SK-N-SH treated with all-trans-retinoic acid at 6 μM for 48 hours (cell line): Measurements from ENCODE around the gene KCNG1.

Experiments
- ATAC-seq: fragments of 200-7000 bp; cut with Tn5 transposase; 3 replicates; pipeline ENCODE4 v1.9.1; 2020; ENCODE audit warnings: mild to moderate bottlenecking, moderate library complexity
- ARNTL ChIP-seq: fragments of 450-650 bp; formaldehyde crosslinking; IDR thresholded peaks from 2 replicates; pipeline ENCODE4 v1.5.0; 2020; ENCODE audit warnings: low read depth, mild to moderate bottlenecking, moderate library complexity, borderline replicate concordance
- BACH2 ChIP-seq: fragments of 250-450 bp; sonication (Bioruptor Pico); IDR thresholded peaks from 2 replicates; pipeline ENCODE4 v1.9.0; 2021; ENCODE audit warnings: mild to moderate bottlenecking, borderline replicate concordance
- CSDC2 ChIP-seq: fragments of 250-450 bp; sonication (Bioruptor Pico); IDR thresholded peaks from 2 replicates; pipeline ENCODE4 v1.5.0; 2020; ENCODE audit warnings: mild to moderate bottlenecking, moderate library complexity
- ESRRG ChIP-seq: fragments of 250-450 bp; sonication (Bioruptor Pico); IDR thresholded peaks from 2 replicates; pipeline ENCODE4 v1.6.1; 2021; ENCODE audit warnings: mild to moderate bottlenecking
- PPARA ChIP-seq: fragments of 250-450 bp; sonication (Bioruptor Pico); IDR thresholded peaks from 2 replicates; pipeline ENCODE4 v1.5.0; 2020; ENCODE audit warnings: mild to moderate bottlenecking, borderline replicate concordance
- RARB ChIP-seq: fragments of 250-450 bp; sonication (Bioruptor Pico); IDR thresholded peaks from 2 replicates; pipeline ENCODE4 v1.8.0; 2021; ENCODE audit warnings: mild to moderate bottlenecking, moderate library complexity
- SNAI2 ChIP-seq: fragments of 250-450 bp; sonication (Bioruptor Pico); IDR thresholded peaks from 2 replicates; pipeline ENCODE4 v1.5.0; 2020; ENCODE audit warnings: mild to moderate bottlenecking, moderate library complexity
- ZC3H10 ChIP-seq: fragments of 250-450 bp; sonication (Bioruptor Pico); IDR thresholded peaks from 2 replicates; pipeline ENCODE4 v1.5.1; 2021; ENCODE audit warnings: mild to moderate bottlenecking, moderate library complexity
- ZNF565 ChIP-seq: fragments of 450-650 bp; formaldehyde crosslinking; conservative IDR thresholded peaks from 2 replicates; pipeline ENCODE4 v1.5.0; 2020; ENCODE audit warnings: low read depth, mild to moderate bottlenecking, moderate library complexity
- ZNF70 ChIP-seq: fragments of 450-650 bp; formaldehyde crosslinking; IDR thresholded peaks from 2 replicates; pipeline ENCODE4 v1.5.0; 2020; ENCODE audit warnings: mild to moderate bottlenecking, moderate library complexity
- ZNF8 ChIP-seq: fragments of 450-650 bp; formaldehyde crosslinking; IDR thresholded peaks from 2 replicates; pipeline ENCODE4 v1.5.0; 2020; ENCODE audit warnings: mild to moderate bottlenecking, moderate library complexity
- TF ChIP-seq, protein P1 (sequence below): fragments of 250-450 bp; sonication (Bioruptor Pico); IDR thresholded peaks from 2 replicates; pipeline ENCODE4 v1.8.0; 2021; ENCODE audit warnings: low read depth, mild to moderate bottlenecking, moderate library complexity, borderline replicate concordance
- TF ChIP-seq, protein P2 (sequence below): fragments of 250-450 bp; sonication (Bioruptor Pico); IDR thresholded peaks from 2 replicates; pipeline ENCODE4 v1.5.1; 2020; ENCODE audit warnings: low read depth, mild to moderate bottlenecking, moderate library complexity
- TF ChIP-seq, protein P3 (sequence below): fragments of 250-450 bp; sonication (Bioruptor Pico); IDR thresholded peaks from 2 replicates; pipeline ENCODE4 v1.8.0; 2020; ENCODE audit warnings: mild to moderate bottlenecking, moderate library complexity, borderline replicate concordance
- TF ChIP-seq, protein P4 (sequence below): fragments of 250-450 bp; sonication (Bioruptor Pico); IDR thresholded peaks from 2 replicates; pipeline ENCODE4 v1.5.1; 2021; ENCODE audit warnings: mild to moderate bottlenecking, moderate library complexity
- TF ChIP-seq, protein P5 (sequence below): fragments of 250-450 bp; sonication (Bioruptor Pico); IDR thresholded peaks from 2 replicates; pipeline ENCODE4 v1.5.0; 2020; ENCODE audit warnings: mild to moderate bottlenecking, moderate library complexity

Gene KCNG1

DNA sequence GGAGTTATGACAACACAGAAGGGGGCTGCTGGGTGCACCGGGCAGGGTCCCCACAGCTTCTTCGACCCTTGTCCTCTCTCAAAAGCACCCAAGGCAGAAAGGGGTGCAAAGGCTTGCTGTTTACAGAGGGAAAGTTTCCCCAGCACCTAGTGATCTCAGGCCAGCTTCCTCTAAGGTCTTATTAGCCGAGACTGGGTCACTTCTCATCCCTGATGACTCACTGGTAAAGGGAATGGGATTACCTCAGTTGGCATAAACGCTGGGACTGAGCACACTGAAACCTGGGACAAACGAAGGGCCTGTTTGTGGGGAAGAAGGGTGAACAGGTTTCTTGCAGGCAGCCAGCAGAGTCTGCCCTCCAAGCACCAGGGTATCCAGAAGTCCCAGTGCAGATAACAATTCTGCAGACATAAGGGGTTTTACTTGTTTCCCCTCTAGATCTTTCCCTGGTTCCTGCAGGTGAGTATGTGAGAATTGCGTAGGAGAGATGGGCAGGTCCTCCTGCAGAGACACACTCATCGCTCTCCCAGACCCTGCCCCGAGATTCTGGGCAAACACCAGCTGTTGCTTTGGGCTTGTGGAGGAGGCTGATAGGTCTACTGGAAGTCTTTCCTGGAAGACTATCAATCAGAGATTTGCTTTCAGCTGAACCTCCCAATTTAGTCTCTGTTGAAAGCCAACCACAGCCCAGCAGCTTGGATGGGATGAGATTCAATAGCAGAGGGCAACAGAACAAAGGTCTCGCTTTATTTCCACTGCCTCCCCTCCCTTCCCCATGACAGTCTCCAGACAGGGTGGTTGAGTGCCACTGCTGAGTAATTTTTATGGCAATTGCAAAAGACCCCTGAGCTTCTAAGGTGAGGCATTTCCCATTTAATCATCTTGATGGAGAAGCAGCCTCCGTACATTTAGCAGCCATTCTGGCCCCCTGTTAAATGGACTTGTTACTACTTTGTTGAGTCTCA, 25.7 kb downstream of the KCNG1 start:
- peak; percentile 57 for ATAC-seq

DNA sequence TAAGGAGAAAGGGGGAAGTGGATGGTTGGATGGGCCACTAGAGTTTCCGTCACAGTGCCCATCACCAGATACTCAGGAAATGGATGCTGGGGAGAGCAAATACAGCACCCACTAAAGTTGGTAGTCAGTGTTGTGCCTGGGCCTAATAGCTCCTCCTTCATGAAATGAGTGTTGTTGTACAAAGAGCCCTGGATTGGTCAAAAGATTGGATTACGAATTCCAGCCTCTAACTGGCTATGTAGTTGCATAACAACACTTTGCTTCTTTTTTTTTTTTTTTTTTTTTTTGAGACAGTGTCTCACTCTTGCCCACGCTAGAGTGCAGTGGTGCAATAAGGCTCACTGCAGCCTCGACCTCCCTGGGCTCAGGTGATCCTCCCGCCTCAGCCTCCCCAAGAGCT, 27.4 kb downstream of the KCNG1 start:
- ATAC-seq: peak; percentile 35; the same call in 1 of the 3 replicates
- no peak for TF ChIP-seq SNAI2 (CRISPR knock-in tag)
- TF ChIP-seq, protein P1, sequence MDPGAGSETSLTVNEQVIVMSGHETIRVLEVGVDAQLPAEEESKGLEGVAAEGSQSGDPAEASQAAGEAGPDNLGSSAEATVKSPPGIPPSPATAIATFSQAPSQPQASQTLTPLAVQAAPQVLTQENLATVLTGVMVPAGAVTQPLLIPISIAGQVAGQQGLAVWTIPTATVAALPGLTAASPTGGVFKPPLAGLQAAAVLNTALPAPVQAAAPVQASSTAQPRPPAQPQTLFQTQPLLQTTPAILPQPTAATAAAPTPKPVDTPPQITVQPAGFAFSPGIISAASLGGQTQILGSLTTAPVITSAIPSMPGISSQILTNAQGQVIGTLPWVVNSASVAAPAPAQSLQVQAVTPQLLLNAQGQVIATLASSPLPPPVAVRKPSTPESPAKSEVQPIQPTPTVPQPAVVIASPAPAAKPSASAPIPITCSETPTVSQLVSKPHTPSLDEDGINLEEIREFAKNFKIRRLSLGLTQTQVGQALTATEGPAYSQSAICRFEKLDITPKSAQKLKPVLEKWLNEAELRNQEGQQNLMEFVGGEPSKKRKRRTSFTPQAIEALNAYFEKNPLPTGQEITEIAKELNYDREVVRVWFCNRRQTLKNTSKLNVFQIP: no peak

More for the DNA sequence above, 25.7 kb downstream of the KCNG1 start:
- no peak for TF ChIP-seq ZNF70 (CRISPR knock-in tag)
- TF ChIP-seq, protein P2, sequence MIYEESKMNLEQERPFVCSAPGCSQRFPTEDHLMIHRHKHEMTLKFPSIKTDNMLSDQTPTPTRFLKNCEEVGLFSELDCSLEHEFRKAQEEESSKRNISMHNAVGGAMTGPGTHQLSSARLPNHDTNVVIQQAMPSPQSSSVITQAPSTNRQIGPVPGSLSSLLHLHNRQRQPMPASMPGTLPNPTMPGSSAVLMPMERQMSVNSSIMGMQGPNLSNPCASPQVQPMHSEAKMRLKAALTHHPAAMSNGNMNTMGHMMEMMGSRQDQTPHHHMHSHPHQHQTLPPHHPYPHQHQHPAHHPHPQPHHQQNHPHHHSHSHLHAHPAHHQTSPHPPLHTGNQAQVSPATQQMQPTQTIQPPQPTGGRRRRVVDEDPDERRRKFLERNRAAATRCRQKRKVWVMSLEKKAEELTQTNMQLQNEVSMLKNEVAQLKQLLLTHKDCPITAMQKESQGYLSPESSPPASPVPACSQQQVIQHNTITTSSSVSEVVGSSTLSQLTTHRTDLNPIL (CRISPR knock-in tag): no peak
- TF ChIP-seq, protein P1: no peak
- TF ChIP-seq ARNTL (CRISPR knock-in tag): no peak
- TF ChIP-seq ZNF8: no peak
- no peak for TF ChIP-seq BACH2 (CRISPR knock-in tag)
- TF ChIP-seq, protein P3, sequence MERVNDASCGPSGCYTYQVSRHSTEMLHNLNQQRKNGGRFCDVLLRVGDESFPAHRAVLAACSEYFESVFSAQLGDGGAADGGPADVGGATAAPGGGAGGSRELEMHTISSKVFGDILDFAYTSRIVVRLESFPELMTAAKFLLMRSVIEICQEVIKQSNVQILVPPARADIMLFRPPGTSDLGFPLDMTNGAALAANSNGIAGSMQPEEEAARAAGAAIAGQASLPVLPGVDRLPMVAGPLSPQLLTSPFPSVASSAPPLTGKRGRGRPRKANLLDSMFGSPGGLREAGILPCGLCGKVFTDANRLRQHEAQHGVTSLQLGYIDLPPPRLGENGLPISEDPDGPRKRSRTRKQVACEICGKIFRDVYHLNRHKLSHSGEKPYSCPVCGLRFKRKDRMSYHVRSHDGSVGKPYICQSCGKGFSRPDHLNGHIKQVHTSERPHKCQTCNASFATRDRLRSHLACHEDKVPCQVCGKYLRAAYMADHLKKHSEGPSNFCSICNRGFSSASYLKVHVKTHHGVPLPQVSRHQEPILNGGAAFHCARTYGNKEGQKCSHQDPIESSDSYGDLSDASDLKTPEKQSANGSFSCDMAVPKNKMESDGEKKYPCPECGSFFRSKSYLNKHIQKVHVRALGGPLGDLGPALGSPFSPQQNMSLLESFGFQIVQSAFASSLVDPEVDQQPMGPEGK (CRISPR knock-in tag): no peak

DNA sequence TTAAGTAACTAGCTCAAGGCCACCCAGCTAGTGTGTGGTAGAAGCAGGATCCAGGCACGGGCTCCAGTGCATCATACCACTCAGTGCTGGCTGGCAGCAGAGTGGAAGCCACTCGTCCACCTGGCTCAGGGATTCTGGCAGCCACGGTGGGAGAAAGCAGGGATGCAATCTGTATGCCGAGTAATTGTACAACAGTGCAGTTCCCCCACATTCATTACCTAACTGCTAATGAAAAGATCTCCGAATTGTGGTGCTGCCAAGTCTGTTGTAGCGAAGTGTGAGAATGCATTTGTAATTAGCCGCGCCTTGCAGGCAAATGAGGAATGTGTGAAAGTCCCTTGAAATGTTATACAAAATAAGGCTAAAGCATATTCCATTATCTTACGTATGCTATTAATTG, 29.0 kb downstream of the KCNG1 start:
- ATAC-seq: no peak
- TF ChIP-seq, protein P4, sequence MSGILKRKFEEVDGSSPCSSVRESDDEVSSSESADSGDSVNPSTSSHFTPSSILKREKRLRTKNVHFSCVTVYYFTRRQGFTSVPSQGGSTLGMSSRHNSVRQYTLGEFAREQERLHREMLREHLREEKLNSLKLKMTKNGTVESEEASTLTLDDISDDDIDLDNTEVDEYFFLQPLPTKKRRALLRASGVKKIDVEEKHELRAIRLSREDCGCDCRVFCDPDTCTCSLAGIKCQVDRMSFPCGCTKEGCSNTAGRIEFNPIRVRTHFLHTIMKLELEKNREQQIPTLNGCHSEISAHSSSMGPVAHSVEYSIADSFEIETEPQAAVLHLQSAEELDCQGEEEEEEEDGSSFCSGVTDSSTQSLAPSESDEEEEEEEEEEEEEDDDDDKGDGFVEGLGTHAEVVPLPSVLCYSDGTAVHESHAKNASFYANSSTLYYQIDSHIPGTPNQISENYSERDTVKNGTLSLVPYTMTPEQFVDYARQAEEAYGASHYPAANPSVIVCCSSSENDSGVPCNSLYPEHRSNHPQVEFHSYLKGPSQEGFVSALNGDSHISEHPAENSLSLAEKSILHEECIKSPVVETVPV (CRISPR knock-in tag): no peak
- TF ChIP-seq ZC3H10 (CRISPR knock-in tag) (no peak), RARB (no peak), CSDC2 (CRISPR knock-in tag) (no peak), ESRRG (CRISPR knock-in tag) (no peak), ZNF565 (CRISPR knock-in tag) (no peak), ZNF70 (CRISPR knock-in tag) (no peak), PPARA (CRISPR knock-in tag) (no peak), ARNTL (CRISPR knock-in tag) (no peak), ZNF8 (no peak)
- TF ChIP-seq, protein P2 (CRISPR knock-in tag): no peak
- TF ChIP-seq, protein P1: no peak
- TF ChIP-seq, protein P5, sequence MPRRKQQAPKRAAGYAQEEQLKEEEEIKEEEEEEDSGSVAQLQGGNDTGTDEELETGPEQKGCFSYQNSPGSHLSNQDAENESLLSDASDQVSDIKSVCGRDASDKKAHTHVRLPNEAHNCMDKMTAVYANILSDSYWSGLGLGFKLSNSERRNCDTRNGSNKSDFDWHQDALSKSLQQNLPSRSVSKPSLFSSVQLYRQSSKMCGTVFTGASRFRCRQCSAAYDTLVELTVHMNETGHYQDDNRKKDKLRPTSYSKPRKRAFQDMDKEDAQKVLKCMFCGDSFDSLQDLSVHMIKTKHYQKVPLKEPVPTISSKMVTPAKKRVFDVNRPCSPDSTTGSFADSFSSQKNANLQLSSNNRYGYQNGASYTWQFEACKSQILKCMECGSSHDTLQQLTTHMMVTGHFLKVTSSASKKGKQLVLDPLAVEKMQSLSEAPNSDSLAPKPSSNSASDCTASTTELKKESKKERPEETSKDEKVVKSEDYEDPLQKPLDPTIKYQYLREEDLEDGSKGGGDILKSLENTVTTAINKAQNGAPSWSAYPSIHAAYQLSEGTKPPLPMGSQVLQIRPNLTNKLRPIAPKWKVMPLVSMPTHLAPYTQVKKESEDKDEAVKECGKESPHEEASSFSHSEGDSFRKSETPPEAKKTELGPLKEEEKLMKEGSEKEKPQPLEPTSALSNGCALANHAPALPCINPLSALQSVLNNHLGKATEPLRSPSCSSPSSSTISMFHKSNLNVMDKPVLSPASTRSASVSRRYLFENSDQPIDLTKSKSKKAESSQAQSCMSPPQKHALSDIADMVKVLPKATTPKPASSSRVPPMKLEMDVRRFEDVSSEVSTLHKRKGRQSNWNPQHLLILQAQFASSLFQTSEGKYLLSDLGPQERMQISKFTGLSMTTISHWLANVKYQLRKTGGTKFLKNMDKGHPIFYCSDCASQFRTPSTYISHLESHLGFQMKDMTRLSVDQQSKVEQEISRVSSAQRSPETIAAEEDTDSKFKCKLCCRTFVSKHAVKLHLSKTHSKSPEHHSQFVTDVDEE (CRISPR knock-in tag): no peak
